Loucy (cell line): ENCODE measurements around the gene SPTB.

Experiments
- H2AFZ ChIP-seq: fragments of 200-600 bp; sonication (generic); 2 replicates; pipeline ENCODE4 v1.6.0; 2016; ENCODE audit warnings: antibody characterized with exemption, mild to moderate bottlenecking, low read length, moderate library complexity
- H3F3A ChIP-seq: fragments of 200-600 bp; 2 replicates; pipeline ENCODE4 v1.6.0; 2016; ENCODE audit warnings: antibody characterized with exemption, low read depth, mild to moderate bottlenecking
- H3K27me3 ChIP-seq: fragments of 200-600 bp; sonication (generic); 2 replicates; pipeline ENCODE4 v1.6.1; 2014; ENCODE audit warnings: low read length, mild to moderate bottlenecking; ENCODE audit not compliant: insufficient read depth, poor library complexity, severe bottlenecking
- H3K36me3 ChIP-seq: fragments of 200-600 bp; sonication (generic); 2 replicates; pipeline ENCODE4 v1.6.1; 2016; ENCODE audit warnings: low read length; ENCODE audit not compliant: insufficient read depth
- H3K4me1 ChIP-seq: fragments of 200-600 bp; sonication (generic); 2 replicates; pipeline ENCODE4 v1.5.1; 2014; ENCODE audit warnings: low read length, mild to moderate bottlenecking; ENCODE audit not compliant: insufficient read depth, poor library complexity, severe bottlenecking
- H3K4me2 ChIP-seq: fragments of 200-600 bp; sonication (generic); 2 replicates; pipeline ENCODE4 v1.6.0; 2014; ENCODE audit warnings: antibody characterized with exemption, low read length, low read depth, mild to moderate bottlenecking; ENCODE audit not compliant: poor library complexity, severe bottlenecking
- H3K4me3 ChIP-seq: fragments of 200-600 bp; sonication (generic); 2 replicates; pipeline ENCODE4 v1.5.1; 2014; ENCODE audit warnings: low read length, mild to moderate bottlenecking, mixed read lengths; ENCODE audit not compliant: poor library complexity, severe bottlenecking
- H3K79me2 ChIP-seq: fragments of 200-600 bp; sonication (generic); 2 replicates; pipeline ENCODE4 v1.6.1; 2014; ENCODE audit warnings: low read length; ENCODE audit not compliant: insufficient read depth
- H3K9ac ChIP-seq: fragments of 200-600 bp; sonication (generic); 2 replicates; pipeline ENCODE4 v1.6.0; 2014; ENCODE audit warnings: mild to moderate bottlenecking, low read depth, low read length, moderate library complexity; ENCODE audit not compliant: poor library complexity, severe bottlenecking
- H3K9me2 ChIP-seq: fragments of 200-600 bp; sonication (generic); replicated peaks from 2 replicates; pipeline ENCODE4 v1.6.1; 2016; ENCODE audit warnings: low read depth, low read length, mixed read lengths
- H3K9me3 ChIP-seq: fragments of 200-600 bp; sonication (generic); 2 replicates; pipeline ENCODE4 v1.6.1; 2014; ENCODE audit warnings: mild to moderate bottlenecking, antibody characterized with exemption, low read length, low read depth; ENCODE audit not compliant: insufficient read depth
- H4K20me1 ChIP-seq: fragments of 200-600 bp; sonication (generic); 2 replicates; pipeline ENCODE4 v1.6.0; 2014; ENCODE audit warnings: antibody characterized with exemption, low read length, mild to moderate bottlenecking; ENCODE audit not compliant: insufficient read depth, poor library complexity, severe bottlenecking
- CTCF ChIP-seq: fragments of 200-600 bp; sonication (generic); conservative IDR thresholded peaks from 2 replicates; pipeline ENCODE4 v1.5.1; 2014; ENCODE audit warnings: mild to moderate bottlenecking, antibody characterized with exemption, low read length
- EZH2phosphoT487 ChIP-seq: fragments of 200-600 bp; IDR thresholded peaks from 2 replicates; pipeline ENCODE4 v1.6.1; 2018; ENCODE audit warnings: antibody characterized with exemption, mild to moderate bottlenecking, moderate library complexity, borderline replicate concordance

The SPTB gene

DNA sequence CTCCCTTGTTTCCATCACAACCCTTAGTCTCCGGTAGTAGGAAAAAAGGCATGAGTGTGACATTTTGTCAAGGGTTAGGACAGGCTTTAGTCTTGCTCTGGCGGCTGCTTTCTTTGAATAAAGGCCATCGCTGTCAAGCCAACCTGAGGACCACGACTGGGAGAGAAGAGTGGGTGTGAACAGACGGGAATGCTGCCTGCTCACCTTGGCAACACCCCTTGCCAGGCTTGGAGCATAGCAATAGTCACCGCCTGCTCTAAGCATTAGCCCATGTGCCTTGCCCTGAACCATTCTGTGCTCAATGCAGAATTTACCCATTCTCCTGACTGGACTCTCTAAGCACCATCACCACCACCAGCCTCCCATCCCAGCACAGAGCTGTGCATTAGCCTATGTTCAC lies 36.2 kb downstream of the SPTB start:
- H3K4me3 ChIP-seq = no peak overlapping the region
- no peak overlapping the region for H2AFZ ChIP-seq
- no peaks in the 10 kb centered on the region for H3K9me2 ChIP-seq
- TF ChIP-seq CTCF (no peak), EZH2phosphoT487 (no peak)
- no peaks in the 10 kb centered on the region for H4K20me1 ChIP-seq
- H3K4me1 ChIP-seq = no peaks in the 10 kb centered on the region
- no peaks in the 10 kb centered on the region for H3K36me3 ChIP-seq
- H3K27me3 ChIP-seq = peaks cover 4% of the 10 kb centered on the region
- H3K79me2 ChIP-seq = no peaks in the 10 kb centered on the region
- H3K9me3 ChIP-seq = no peaks in the 10 kb centered on the region
- no peaks in the 10 kb centered on the region for H3F3A ChIP-seq
- H3K4me2 ChIP-seq = no peak overlapping the region
- H3K9ac ChIP-seq = no peak overlapping the region

GRCh38 chr14:64841772-64842750 lies 37.6 kb downstream of the SPTB start:
- H3K9me2 ChIP-seq = no peaks in the 10 kb centered on the region
- no peak overlapping the region for H2AFZ ChIP-seq
- H3F3A ChIP-seq = no peaks in the 10 kb centered on the region
- no peak overlapping the region for H3K9ac ChIP-seq
- no peaks in the 10 kb centered on the region for H3K9me3 ChIP-seq
- H4K20me1 ChIP-seq = no peaks in the 10 kb centered on the region
- no peaks in the 10 kb centered on the region for H3K36me3 ChIP-seq
- no peaks in the 10 kb centered on the region for H3K4me1 ChIP-seq
- no peak overlapping the region for H3K4me3 ChIP-seq
- H3K4me2 ChIP-seq = no peak overlapping the region
- TF ChIP-seq CTCF (no peak), EZH2phosphoT487 (no peak)
- no peaks in the 10 kb centered on the region for H3K79me2 ChIP-seq
- peaks cover 4% of the 10 kb centered on the region for H3K27me3 ChIP-seq

- no peak overlapping the region for H2AFZ ChIP-seq
- H3K9me3 ChIP-seq = no peaks in the 10 kb centered on the region
- no peaks in the 10 kb centered on the region for H3K79me2 ChIP-seq
- H3K27me3 ChIP-seq = peaks cover 4% of the 10 kb centered on the region
- H3F3A ChIP-seq = no peaks in the 10 kb centered on the region
- H4K20me1 ChIP-seq = no peaks in the 10 kb centered on the region
- H3K4me3 ChIP-seq = no peak overlapping the region
- no peaks in the 10 kb centered on the region for H3K9me2 ChIP-seq
- H3K4me2 ChIP-seq = no peak overlapping the region
- H3K36me3 ChIP-seq = no peaks in the 10 kb centered on the region
- H3K9ac ChIP-seq = no peak overlapping the region
- TF ChIP-seq EZH2phosphoT487 = no peak
- no peak for TF ChIP-seq CTCF
- no peaks in the 10 kb centered on the region for H3K4me1 ChIP-seq
Measured at GRCh38 chr14:64841121-64841651, 38.5 kb downstream of the SPTB start.
